ENCODE measurements around the gene DPF3.

DPF3 gene

DNA sequence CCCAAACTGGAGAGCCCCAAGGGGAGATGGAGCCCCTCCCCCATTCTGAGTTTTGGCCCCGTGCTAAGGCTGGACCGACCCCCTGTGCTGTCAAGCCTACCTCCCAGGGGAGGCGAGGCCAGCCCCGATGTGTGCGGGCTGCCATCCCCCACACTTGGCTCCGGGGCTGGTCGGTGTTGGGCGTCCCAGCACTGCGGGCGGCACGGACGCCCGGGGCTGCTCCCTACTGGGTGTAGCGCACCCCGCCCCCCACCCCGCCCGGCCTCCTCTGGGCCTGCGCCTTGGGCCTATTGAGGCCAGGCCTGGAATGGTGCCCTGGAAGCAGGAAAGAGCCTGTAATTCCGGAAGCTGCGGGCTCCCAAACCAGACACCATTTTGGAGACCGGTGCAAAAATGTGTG, 35.0 kb upstream of the DPF3 start:
- TF ChIP-seq, protein P1, sequence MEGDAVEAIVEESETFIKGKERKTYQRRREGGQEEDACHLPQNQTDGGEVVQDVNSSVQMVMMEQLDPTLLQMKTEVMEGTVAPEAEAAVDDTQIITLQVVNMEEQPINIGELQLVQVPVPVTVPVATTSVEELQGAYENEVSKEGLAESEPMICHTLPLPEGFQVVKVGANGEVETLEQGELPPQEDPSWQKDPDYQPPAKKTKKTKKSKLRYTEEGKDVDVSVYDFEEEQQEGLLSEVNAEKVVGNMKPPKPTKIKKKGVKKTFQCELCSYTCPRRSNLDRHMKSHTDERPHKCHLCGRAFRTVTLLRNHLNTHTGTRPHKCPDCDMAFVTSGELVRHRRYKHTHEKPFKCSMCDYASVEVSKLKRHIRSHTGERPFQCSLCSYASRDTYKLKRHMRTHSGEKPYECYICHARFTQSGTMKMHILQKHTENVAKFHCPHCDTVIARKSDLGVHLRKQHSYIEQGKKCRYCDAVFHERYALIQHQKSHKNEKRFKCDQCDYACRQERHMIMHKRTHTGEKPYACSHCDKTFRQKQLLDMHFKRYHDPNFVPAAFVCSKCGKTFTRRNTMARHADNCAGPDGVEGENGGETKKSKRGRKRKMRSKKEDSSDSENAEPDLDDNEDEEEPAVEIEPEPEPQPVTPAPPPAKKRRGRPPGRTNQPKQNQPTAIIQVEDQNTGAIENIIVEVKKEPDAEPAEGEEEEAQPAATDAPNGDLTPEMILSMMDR (IDR thresholded peaks at IDR 0.05; ENCODE audit: low read depth, low read length, missing control alignments): no peak
- no peak for DNase-seq (ENCODE audit: low read depth)
- no peak overlapping the region for H3K4me3 ChIP-seq (ENCODE audit: low read depth, low read length)
- in situ Hi-C loops (cut with HindIII; ENCODE audit: low sequenced_read_pairs): loop anchor here (10.0 kb wide), 1 partner anchor 414 kb away; no protein-coding TSS in a partner anchor

DNA sequence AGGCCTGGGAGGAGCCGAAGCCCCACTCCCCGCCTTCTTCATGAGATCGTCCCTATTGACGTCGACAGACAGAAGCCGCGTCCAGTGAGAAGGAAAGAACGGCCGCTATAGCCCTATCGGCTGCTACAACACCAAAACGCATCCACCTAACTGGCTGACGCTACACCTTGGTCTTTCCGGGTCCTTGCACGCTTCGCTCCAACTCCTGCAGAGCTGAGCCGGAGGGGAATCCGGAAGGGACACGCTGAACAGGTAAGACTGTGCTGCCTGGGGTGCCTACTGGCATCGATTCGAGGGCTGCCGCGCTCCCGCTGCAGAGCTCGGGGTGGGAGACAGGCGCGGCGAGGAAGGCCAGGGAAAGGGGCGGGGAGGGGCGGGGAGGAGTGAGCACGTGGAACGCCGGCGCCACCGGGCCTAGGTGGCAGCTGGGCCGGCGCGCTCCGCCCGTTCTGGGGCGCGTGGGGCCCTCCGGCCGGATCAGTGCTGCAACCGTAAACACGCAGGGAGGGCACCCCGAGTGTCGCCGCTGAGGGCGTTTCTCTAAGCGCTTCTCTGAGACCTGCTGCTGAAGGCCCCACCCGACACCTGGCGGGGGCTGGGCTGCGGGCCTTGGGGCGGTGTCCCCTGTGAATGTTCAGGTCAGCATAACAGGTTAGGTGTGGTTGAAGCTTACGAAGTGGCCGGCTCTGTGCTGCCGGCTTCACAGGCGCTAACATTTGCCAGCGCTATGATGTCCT, 32.6 kb upstream of the DPF3 start, which contains the start of gene DCAF4:
TSS of gene DCAF4 (plus strand) at position 173 of the 737 bp plus-strand sequence. CDS start 11,515 bp downstream, outside the sequence.
- DNase-seq (ENCODE audit: low read depth): peak; percentile 98
- TF ChIP-seq, protein P1 (IDR thresholded peaks at IDR 0.05; ENCODE audit: low read depth, low read length, missing control alignments): no peak
- in situ Hi-C loops (cut with HindIII; ENCODE audit: low sequenced_read_pairs): loop anchor here (10.0 kb wide), 1 partner anchor 412 kb away; no protein-coding TSS in a partner anchor
- H3K4me3 ChIP-seq (ENCODE audit: low read depth, low read length): peak within 1 kb of the TSS; percentile 85

DNA sequence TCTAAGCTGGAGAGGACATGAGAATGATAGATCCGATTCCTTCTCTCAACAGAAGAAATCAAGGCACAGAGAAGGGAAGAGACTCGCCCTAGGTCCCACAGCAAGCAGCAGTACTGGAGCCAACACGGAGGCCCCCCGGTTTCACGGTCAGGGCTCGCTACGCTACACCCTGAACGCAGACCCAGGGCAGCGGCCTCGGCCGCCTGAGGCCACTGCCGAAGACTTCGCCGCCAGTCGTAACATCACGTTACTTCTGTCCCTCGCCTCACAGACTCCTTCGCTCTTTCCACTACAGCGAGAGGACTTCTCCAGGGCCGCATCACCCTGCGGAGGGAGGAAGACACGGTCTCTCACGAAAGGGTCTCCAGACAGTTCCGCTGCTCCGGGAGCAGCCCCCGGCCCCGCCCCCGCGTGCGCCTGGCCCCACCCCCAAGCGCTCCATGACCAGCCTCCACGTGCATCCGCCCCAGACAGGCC, 32.0 kb upstream of the DPF3 start:
- H3K4me3 ChIP-seq (ENCODE audit: low read depth, low read length): peak overlapping the region; percentile 85
- TF ChIP-seq, protein P1 (IDR thresholded peaks at IDR 0.05; ENCODE audit: low read depth, low read length, missing control alignments): no peak
- in situ Hi-C loops (cut with HindIII; ENCODE audit: low sequenced_read_pairs): loop anchor here (10.0 kb wide), 1 partner anchor 411 kb away; no protein-coding TSS in a partner anchor
- no peak for DNase-seq (ENCODE audit: low read depth)

DNA sequence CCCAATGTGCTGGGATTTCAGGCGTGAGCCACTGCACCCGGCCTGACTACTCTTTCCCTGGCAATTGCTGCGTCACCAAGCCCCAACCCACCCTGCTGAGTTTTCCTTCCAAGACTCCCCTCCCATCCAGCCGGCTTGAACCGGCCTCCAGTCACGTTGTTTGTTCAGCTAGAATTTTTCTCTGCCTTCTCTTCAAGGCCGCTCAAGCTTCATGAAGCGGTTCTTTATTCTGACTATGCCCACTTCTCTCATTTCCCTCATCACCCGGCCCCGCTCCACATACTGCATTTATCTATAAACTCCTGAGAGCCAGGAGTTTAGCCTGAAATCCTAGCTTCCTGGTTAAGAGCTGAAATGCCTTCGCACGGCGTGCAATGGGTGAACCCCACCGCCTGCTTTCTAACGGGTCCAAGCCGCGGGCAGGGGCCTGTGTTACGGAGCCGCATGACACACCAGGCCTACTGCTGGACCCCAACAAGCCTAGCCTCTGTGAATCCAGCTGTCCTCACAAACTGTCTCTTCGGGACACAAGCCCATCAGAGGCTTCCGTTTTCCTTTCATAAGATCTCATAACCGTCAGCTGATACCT, 31.4 kb upstream of the DPF3 start:
- in situ Hi-C loops (cut with HindIII; ENCODE audit: low sequenced_read_pairs): loop anchor here (10.0 kb wide), 1 partner anchor 410 kb away; no protein-coding TSS in a partner anchor
- peak overlapping the region; percentile 85 for H3K4me3 ChIP-seq (ENCODE audit: low read depth, low read length)
- no peak for DNase-seq (ENCODE audit: low read depth)
- TF ChIP-seq, protein P1 (IDR thresholded peaks at IDR 0.05; ENCODE audit: low read depth, low read length, missing control alignments): no peak

DNA sequence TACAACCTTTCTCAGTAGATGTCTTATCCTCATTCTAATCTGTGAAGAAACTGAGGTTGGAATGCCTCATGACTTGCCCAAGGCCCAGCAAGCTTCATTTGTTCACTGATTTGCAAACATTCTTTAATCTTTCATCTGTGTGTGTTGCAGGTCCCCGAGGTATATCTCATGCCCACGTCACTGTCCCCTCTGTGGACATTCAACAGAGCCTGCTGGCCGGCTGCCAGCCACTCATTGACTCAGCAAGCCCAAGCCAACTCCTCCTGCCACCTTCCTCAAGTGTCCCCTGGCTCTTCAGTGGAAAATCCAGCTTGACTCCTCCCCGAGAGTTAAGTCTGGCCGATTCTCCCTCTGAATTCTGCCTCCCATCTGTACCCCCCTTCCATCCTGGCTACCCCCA, 30.4 kb upstream of the DPF3 start:
- TF ChIP-seq, protein P1 (IDR thresholded peaks at IDR 0.05; ENCODE audit: low read depth, low read length, missing control alignments): no peak
- DNase-seq (ENCODE audit: low read depth): no peak
- no peak overlapping the region for H3K4me3 ChIP-seq (ENCODE audit: low read depth, low read length)
- in situ Hi-C loops (cut with HindIII; ENCODE audit: low sequenced_read_pairs): loop anchor here (10.0 kb wide), 1 partner anchor 410 kb away; no protein-coding TSS in a partner anchor

DNA sequence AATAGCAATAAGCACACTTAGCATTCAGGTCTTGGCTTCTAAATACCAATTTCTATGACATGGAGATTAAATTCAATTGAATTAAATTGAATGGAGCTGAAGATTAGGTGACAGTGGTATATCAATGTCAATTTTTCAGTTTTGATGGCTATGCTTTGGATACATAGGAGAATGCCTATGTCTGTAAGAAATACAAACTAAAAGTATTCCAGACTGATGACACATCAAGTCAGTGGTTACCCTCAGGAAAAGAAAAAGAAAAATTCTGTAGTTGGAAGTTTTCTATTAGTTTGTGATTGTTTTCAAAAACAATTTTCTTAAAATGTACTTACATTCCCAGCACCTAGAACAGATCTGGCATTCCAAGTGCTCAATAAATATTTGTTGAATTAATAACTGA, 27.5 kb upstream of the DPF3 start:
- TF ChIP-seq, protein P1 (IDR thresholded peaks at IDR 0.05; ENCODE audit: low read depth, low read length, missing control alignments): no peak
- in situ Hi-C loops (cut with HindIII; ENCODE audit: low sequenced_read_pairs): loop anchor here (10.0 kb wide), 1 partner anchor 407 kb away; no protein-coding TSS in a partner anchor

More for the DNA sequence above, 27.5 kb upstream of the DPF3 start:
- DNase-seq (ENCODE audit: low read depth): no peak
- no peak overlapping the region for H3K4me3 ChIP-seq (ENCODE audit: low read depth, low read length)
